ENCODE data around the gene CNPY1.

CNPY1 gene

GRCh38 chr7:155511702-155511996 lies 34.7 kb downstream of the CNPY1 start:
- H3K4me3 ChIP-seq (replicated peaks in 1 of 2; ENCODE audit: low read depth in 2 of 2, low read length in 2 of 2), result no peak overlapping the region
- no peak for DNase-seq (ENCODE audit: low read depth in 2 of 2)
- TF ChIP-seq, protein P1, sequence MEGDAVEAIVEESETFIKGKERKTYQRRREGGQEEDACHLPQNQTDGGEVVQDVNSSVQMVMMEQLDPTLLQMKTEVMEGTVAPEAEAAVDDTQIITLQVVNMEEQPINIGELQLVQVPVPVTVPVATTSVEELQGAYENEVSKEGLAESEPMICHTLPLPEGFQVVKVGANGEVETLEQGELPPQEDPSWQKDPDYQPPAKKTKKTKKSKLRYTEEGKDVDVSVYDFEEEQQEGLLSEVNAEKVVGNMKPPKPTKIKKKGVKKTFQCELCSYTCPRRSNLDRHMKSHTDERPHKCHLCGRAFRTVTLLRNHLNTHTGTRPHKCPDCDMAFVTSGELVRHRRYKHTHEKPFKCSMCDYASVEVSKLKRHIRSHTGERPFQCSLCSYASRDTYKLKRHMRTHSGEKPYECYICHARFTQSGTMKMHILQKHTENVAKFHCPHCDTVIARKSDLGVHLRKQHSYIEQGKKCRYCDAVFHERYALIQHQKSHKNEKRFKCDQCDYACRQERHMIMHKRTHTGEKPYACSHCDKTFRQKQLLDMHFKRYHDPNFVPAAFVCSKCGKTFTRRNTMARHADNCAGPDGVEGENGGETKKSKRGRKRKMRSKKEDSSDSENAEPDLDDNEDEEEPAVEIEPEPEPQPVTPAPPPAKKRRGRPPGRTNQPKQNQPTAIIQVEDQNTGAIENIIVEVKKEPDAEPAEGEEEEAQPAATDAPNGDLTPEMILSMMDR (IDR thresholded peaks at IDR 0.05; ENCODE audit: low read depth, low read length), result no peak

DNA sequence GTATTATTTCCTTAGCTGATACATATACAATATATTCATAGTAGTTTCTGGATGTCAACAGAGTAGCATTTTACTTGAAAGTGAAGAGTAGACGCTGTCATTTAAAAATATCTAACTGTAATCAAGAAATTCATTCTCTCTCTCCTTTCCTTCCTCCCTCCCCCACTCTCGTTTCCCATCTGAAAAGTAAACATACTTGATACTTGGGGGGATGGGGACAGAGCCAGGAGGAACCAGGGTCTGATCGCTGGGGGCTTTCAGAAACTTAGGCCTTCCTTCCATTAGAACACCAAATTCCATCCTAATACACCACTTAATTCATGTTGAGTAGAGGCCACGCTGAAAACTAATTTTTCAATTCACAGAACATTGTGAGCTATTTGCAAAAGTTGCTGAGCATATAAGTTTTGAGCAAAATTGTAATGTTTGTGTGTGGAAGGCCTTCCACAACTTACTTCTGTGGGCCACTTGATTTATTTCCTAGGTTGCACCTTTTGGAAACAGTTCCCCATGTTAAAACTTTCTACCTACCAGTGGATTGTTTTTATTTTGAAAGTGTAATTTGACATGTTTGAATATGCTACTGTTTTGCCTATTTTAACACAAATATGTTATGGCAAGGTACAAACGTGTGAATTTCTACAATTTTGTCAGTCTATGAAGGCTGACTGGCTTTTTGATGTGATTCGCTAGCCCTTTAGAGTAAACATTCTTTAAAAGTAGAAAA lies 35.2 kb downstream of the CNPY1 start:
- TF ChIP-seq, protein P1 (IDR thresholded peaks at IDR 0.05; ENCODE audit: low read depth, low read length), result no peak
- no peak for DNase-seq (ENCODE audit: low read depth in 2 of 2)
- H3K4me3 ChIP-seq (replicated peaks in 1 of 2; ENCODE audit: low read depth in 2 of 2, low read length in 2 of 2), result no peak overlapping the region

GRCh38 chr7:155509725-155510551 lies 36.4 kb downstream of the CNPY1 start:
- no peak for DNase-seq (ENCODE audit: low read depth in 2 of 2)
- TF ChIP-seq, protein P1 (IDR thresholded peaks at IDR 0.05; ENCODE audit: low read depth, low read length), result no peak
- no peak overlapping the region for H3K4me3 ChIP-seq (replicated peaks in 1 of 2; ENCODE audit: low read depth in 2 of 2, low read length in 2 of 2)

- H3K4me3 ChIP-seq (replicated peaks in 1 of 2; ENCODE audit: low read depth in 2 of 2, low read length in 2 of 2), result no peak overlapping the region
- DNase-seq (ENCODE audit: low read depth in 2 of 2), result no peak
- TF ChIP-seq, protein P1 (IDR thresholded peaks at IDR 0.05; ENCODE audit: low read depth, low read length), result no peak
Measured at GRCh38 chr7:155509359-155509724, 37.0 kb downstream of the CNPY1 start.

DNA sequence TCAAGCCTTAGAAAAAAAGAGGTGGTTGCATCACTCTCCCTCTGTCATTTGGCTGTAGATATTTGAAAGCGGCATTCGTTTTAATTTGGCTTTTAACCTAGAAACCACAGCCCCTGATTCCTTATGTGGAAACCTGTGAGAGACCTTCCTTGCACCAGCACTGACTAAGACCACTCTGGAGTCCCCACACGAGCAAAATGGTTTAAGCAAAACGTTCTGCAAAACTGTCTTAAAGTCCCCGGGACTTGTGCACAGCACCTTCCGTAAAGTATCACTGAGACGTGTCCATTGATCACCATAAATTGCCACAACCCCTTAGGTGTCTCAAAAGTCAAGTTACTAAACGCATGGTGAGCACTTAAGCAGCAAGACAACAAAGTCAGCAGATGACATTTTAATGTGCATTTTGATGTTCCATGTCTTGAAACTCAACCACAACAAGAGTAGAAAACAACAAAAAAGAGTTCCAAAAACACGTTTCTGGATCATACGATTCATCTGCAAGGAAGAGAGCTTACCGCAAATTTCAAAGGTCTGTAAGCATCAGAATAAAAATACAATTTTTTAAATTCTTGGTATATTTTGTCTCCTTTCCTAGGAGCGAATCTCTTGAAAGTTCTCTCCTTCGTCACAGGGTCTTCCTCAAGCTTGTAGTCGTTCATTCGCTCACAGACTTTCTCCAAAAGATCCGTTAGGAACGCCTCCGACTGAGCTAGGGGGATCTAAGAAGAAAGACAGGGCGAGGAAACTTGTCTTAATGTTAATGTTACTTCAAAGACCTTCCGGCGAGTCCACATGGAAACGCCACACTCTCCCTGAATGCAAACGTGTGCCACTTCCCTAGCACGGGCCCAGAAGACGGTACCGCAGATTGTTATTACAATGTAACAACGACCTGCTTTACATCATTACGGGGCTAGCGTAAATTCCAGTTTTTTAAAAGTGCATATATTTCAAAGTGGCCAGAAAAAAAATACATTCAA lies 37.7 kb downstream of the CNPY1 start:
- TF ChIP-seq, protein P1 (IDR thresholded peaks at IDR 0.05; ENCODE audit: low read depth, low read length), result no peak

DNA sequence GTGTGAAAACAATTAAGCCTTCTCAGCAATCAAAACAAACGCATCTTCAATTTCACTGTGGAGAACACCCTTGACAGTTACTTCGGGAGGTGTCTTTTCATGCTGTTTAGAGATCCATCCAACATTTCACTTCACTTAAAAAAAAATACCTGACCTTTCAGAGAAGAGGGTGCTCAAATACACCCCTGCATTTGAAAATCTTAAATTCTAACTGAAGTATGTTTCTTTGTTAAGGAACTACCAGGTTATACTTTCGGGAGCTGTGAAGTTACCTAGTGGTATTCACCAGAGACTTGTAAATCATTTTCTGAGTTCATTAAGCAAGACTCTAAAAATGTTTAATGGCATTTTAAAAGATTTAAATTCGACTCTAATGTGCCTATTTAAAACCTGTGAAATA lies 38.8 kb downstream of the CNPY1 start:
- TF ChIP-seq, protein P1 (IDR thresholded peaks at IDR 0.05; ENCODE audit: low read depth, low read length), result no peak
- no peak for DNase-seq (ENCODE audit: low read depth in 2 of 2)
- no peak overlapping the region for H3K4me3 ChIP-seq (replicated peaks in 1 of 2; ENCODE audit: low read depth in 2 of 2, low read length in 2 of 2)

More for the DNA sequence above, 37.7 kb downstream of the CNPY1 start:
- DNase-seq (ENCODE audit: low read depth in 2 of 2), result no peak
- H3K4me3 ChIP-seq (replicated peaks in 1 of 2; ENCODE audit: low read depth in 2 of 2, low read length in 2 of 2), result no peak overlapping the region
